Inferior parietal cortex (tissue), 1 donor: Measurements from ENCODE around the gene CSH1.
"Not testable (repeated sequence)": the region's sequence is repeated elsewhere in the genome, so short reads cannot be mapped to it uniquely, and the experiment has no call there.

Experiments
- DNase-seq: peaks from one replicate; pipeline ENCODE4 v3.0.0-alpha.2; 2016; ENCODE audit errors: extremely low spot score

The CSH1 gene

GRCh38 chr17:63928966-63929695 lies 32.8 kb upstream of the CSH1 start:
- DNase-seq = no peak

DNA sequence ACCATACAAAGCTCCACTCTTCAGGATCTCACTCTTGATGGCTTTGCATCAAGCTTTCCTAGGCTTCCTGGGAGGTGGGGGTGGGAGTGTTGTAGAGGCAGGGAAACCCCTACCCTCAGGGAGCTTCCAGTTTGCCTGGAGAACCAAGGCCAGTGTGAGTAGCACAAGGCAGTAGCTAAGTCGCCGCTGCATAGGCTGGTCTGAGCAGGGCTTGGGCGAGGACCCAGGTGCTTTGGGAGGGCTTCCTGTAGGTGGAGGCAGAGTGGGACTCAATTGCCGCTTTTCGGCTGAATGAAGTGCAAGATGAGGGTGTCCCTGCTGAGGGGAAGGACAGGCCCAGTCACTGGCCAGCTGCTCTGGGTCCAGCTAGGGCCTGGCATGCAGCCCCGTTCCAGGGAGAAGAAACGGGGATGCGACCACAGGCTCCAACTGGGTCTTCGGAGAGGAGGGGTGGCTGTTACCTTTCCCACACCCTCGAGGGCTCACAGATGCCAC lies 31.8 kb upstream of the CSH1 start:
- DNase-seq = no peak

DNA sequence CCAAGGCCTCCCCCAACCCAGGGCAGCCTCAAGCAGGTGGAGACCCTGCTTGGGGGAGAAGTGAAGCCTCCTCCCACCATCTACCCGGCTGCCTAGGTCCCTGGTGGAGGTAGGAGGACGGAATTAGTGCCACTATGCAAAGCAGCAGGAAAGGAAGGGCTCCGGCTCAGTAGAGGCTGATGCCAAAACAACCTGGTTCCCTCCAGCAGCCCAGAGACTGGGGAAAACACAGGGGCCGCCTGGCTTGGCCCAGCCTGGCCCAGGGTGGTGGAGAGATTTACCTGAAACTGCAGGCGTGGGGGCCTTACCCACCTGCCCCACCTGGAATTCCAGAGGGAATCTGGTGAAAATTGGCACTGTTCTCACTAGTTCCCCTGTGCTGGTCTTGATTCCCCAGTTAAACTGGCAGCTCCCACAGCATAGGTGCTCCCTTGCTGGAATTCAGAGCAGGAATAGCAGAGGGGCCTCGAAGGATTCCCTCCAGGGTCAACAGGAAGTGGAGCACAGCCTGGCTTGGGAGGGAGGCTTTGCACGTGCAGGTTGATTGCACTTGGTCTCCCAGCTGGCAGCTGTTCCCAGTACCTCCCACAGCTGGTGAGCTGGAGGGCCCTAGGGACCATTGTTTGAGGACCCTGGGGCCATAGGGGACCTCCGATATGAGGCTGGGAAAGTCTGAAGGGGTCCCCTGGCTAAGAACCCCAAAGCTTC lies 31.2 kb upstream of the CSH1 start:
- no peak for DNase-seq

- DNase-seq = no peak
These were observed 29.8 kb upstream of the CSH1 start for GRCh38 chr17:63926164-63926563.

DNA sequence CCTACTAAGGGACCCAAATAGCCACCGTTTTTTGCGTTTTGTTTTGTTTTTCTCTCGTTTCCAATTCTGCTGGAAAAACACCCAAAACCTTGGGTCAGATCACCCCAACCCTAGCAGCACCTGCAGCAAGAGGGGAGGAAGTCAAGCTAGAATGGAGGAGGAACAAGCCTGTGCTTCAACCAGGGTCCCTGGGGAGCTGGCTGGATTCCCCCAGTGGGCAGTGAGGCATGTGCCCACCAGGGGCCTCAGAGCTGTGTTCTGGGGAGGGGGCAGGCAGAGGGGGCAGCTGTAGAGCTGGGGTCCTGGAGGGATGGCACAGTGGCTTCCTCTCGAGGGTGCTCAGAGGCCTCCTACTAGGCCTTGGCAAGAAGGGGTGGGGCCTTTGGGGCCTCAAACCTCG lies 29.2 kb upstream of the CSH1 start:
- no peak for DNase-seq

GRCh38 chr17:63922402-63922801 lies 26.0 kb upstream of the CSH1 start:
- not testable (repeated sequence) for DNase-seq

- not testable (repeated sequence) for DNase-seq
These were observed 24.4 kb upstream of the CSH1 start for GRCh38 chr17:63920779-63921178.

DNA sequence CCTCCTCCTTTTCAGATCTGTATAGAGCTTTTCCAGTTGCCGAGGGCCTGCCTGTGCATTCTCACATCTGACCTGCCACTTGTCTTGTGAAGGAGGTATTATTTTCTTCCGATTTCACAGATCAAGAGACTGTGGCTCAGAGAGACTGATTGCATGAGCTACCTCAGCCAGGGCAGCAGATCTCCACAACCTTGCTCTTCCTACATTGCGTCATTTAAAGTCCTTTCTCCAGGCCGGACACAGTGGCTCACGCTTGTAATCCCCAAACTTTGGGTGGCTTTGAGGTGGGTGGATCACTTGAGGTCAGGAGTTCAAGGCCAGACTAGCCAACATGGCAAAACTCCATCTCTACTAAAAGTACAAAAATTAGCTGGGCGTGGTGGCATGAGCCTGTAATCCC lies 23.7 kb upstream of the CSH1 start:
- not testable (repeated sequence) for DNase-seq

DNA sequence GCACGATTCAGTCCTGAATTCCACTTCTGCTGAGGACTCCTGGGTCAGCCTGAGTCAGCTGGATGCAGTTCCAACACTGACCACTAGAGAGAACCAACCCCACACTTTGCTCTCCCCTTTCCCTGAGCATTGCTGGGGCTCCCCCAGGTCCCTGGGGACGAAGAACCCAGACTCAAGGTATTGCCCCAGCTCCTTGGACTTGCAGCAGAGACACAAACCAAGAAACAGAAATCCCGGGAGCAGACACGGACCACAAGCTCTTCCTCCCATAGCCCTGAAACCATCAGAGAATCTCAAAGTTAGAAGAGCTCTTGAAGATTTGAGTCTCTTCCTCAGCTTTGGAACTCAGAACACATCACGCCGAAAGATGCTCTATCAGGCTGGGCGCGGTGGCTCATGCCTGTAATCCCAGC lies 22.9 kb upstream of the CSH1 start:
- DNase-seq = peak; percentile 57

GRCh38 chr17:63918789-63919305 lies 22.5 kb upstream of the CSH1 start, which contains the start of gene GH1:
GH1 (minus strand) TSS chr17:63918839; CDS start chr17:63918776, 63 bp downstream.
- DNase-seq = not testable (repeated sequence)

DNA sequence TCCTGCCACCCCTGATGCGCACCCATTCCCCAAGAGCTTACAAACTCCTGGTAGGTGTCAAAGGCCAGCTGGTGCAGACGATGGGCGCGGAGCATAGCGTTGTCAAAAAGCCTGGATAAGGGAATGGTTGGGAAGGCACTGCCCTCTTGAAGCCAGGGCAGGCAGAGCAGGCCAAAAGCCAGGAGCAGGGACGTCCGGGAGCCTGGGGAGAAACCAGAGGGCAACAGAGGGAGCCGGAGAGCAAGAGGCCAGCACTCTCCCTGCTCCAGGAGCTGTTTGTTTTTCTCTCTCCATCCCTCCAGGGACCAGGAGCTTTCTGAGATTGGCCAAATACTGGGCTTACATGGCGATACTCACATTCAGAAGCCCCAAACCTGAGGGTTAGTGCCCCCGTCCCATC lies 21.9 kb upstream of the CSH1 start:
- no peak for DNase-seq

DNA sequence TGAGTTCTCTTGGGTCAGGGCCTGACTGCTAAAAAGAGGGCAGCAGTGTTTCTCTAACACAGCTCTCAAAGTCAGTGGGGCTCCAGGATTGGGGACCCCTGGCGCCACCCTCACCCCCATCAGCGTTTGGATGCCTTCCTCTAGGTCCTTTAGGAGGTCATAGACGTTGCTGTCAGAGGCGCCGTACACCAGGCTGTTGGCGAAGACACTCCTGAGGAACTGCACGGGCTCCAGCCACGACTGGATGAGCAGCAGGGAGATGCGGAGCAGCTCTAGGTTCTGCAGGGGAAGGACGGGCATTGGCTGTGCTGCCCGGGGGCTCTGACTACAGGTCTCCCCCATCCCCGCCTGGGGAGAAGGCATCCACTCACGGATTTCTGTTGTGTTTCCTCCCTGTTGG lies 21.3 kb upstream of the CSH1 start:
- DNase-seq = no peak

GRCh38 chr17:63917206-63917605 lies 20.8 kb upstream of the CSH1 start:
- not testable (repeated sequence) for DNase-seq

GRCh38 chr17:63916566-63917185 lies 20.3 kb upstream of the CSH1 start:
- DNase-seq = no peak

GRCh38 chr17:63915753-63916152 lies 19.4 kb upstream of the CSH1 start:
- not testable (repeated sequence) for DNase-seq

GRCh38 chr17:63914471-63914870 lies 18.1 kb upstream of the CSH1 start:
- no peak for DNase-seq

DNA sequence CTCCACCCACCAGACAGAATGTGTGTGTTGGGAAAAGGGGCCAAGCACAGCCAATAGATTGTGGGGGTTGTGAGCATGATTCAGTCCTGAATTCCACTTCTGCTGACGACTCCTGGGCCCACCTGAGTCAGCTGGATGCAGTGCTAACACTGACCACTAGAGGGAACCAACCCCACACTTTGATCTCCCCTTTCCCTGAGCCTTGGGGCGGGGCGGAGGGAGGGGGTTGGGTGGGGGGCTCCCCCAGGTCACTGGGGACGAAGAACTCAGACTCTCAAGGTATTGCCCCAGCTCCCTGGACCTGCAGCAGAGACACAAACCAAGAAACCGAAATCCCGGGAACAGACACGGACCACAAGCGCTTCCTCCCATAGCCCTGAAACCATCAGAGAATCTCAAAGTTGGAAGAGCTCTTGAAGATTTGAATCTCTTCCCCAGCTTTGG lies 15.3 kb upstream of the CSH1 start:
- DNase-seq = peak; percentile 17

- DNase-seq = no peak
These were observed 14.8 kb upstream of the CSH1 start, which contains the start of gene CSHL1 for GRCh38 chr17:63911041-63911635. CSHL1 (minus strand) TSS chr17:63911258; CDS start chr17:63911196, 62 bp downstream.

GRCh38 chr17:63910096-63910495 lies 13.7 kb upstream of the CSH1 start:
- DNase-seq = no peak

DNA sequence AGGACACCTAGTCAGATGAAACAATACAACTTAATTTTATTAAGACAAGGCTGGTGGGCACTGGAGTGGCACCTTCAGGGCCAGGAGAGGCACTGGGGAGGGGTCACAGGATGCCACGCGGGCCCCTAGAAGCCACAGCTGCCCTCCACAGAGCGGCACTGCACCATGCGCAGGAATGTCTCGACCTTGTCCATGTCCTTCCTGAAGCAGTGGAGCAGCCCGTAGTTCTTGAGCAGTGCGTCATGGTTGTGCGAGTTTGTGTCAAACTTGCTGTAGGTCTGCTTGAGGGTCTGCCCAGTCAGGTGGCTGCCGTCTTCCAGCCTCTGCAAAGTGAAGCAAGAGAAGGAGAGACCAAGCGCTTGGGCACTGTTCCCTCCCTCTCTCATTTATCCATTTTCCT lies 13.2 kb upstream of the CSH1 start:
- not testable (repeated sequence) for DNase-seq

DNA sequence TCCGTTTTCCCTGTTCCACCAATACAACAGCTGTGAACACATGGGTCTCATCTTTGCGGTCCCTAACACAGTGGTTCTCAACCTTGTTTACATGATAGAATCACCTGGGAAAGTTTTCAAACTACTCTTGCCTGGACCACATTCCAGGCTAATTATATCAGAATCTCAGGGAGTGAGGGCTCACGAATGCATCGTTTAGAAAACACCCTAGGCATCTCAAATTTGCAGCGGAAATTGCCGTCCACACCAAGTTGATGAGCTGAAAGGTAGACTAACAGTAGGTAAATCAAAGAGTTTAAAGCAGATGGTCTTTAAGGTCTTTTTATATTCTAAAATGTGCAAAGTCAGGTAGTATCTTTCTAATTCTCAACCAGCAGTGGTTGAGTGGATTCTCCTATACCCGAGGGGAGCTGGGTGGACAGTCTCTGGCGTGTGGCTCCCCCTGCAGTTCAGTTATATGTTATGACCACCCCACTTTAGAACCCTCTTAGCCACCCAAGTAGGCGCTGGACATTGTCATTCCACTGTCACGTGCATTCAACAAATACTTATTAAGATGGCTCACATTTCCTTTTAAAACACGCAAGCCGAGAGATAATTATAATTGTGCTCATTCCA lies 10.9 kb upstream of the CSH1 start:
- not testable (repeated sequence) for DNase-seq
